ENCODE results near the gene HEPHL1.

- TF ChIP-seq CTCF (conservative IDR thresholded peaks at IDR 0.05 in 1 of 2, IDR thresholded peaks at IDR 0.05 in 1 of 2; ENCODE audit: low read depth in 1 of 2, low read length in 2 of 2) = no peak
- TF ChIP-seq EZH2 (IDR thresholded peaks at IDR 0.05; ENCODE audit: low read length, missing control alignments) = no peak
These were observed 3.4 kb downstream of the HEPHL1 start for GRCh38 chr11:94024547-94024946.
